ENCODE results near the gene RAB4A.

DNA sequence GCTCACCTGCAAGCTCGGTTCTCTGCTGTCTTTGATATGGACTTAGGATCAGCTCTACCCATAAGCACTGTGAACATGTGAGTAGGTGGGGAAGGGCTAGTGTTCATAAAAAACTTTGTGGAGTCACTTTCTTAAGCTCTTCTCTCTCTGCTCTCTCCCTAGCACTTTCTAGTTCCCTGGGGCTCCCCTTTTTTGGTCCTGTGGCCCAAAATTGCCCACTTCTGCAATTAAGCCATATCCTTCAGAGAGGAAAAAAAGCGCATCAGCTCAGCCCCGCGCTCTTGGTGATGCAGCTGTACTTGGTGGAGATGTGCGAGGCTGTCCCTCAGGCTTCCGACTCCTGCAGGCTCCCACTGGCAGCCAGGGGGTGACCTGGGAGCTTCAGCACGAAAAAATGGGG, 48.6 kb downstream of the RAB4A start:
- TF ChIP-seq, protein P1, sequence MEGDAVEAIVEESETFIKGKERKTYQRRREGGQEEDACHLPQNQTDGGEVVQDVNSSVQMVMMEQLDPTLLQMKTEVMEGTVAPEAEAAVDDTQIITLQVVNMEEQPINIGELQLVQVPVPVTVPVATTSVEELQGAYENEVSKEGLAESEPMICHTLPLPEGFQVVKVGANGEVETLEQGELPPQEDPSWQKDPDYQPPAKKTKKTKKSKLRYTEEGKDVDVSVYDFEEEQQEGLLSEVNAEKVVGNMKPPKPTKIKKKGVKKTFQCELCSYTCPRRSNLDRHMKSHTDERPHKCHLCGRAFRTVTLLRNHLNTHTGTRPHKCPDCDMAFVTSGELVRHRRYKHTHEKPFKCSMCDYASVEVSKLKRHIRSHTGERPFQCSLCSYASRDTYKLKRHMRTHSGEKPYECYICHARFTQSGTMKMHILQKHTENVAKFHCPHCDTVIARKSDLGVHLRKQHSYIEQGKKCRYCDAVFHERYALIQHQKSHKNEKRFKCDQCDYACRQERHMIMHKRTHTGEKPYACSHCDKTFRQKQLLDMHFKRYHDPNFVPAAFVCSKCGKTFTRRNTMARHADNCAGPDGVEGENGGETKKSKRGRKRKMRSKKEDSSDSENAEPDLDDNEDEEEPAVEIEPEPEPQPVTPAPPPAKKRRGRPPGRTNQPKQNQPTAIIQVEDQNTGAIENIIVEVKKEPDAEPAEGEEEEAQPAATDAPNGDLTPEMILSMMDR (IDR thresholded peaks at IDR 0.05), result no peak
- TF ChIP-seq, protein P2, sequence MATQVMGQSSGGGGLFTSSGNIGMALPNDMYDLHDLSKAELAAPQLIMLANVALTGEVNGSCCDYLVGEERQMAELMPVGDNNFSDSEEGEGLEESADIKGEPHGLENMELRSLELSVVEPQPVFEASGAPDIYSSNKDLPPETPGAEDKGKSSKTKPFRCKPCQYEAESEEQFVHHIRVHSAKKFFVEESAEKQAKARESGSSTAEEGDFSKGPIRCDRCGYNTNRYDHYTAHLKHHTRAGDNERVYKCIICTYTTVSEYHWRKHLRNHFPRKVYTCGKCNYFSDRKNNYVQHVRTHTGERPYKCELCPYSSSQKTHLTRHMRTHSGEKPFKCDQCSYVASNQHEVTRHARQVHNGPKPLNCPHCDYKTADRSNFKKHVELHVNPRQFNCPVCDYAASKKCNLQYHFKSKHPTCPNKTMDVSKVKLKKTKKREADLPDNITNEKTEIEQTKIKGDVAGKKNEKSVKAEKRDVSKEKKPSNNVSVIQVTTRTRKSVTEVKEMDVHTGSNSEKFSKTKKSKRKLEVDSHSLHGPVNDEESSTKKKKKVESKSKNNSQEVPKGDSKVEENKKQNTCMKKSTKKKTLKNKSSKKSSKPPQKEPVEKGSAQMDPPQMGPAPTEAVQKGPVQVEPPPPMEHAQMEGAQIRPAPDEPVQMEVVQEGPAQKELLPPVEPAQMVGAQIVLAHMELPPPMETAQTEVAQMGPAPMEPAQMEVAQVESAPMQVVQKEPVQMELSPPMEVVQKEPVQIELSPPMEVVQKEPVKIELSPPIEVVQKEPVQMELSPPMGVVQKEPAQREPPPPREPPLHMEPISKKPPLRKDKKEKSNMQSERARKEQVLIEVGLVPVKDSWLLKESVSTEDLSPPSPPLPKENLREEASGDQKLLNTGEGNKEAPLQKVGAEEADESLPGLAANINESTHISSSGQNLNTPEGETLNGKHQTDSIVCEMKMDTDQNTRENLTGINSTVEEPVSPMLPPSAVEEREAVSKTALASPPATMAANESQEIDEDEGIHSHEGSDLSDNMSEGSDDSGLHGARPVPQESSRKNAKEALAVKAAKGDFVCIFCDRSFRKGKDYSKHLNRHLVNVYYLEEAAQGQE (IDR thresholded peaks at IDR 0.05), result no peak
- TF ChIP-seq, protein P3, sequence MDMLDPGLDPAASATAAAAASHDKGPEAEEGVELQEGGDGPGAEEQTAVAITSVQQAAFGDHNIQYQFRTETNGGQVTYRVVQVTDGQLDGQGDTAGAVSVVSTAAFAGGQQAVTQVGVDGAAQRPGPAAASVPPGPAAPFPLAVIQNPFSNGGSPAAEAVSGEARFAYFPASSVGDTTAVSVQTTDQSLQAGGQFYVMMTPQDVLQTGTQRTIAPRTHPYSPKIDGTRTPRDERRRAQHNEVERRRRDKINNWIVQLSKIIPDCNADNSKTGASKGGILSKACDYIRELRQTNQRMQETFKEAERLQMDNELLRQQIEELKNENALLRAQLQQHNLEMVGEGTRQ (IDR thresholded peaks at IDR 0.05), result no peak
- TF ChIP-seq POLR2A (IDR thresholded peaks at IDR 0.05; ENCODE audit: low read length), result no peak
- TF ChIP-seq RAD21 (conservative IDR thresholded peaks at IDR 0.05 in 1 of 2, IDR thresholded peaks at IDR 0.05 in 1 of 2), result no peak
- TF ChIP-seq JUN (IDR thresholded peaks at IDR 0.05), result no peak
- TF ChIP-seq MAZ (IDR thresholded peaks at IDR 0.05; ENCODE audit: borderline replicate concordance, low read depth, low read length), result no peak
- TF ChIP-seq, protein P4, sequence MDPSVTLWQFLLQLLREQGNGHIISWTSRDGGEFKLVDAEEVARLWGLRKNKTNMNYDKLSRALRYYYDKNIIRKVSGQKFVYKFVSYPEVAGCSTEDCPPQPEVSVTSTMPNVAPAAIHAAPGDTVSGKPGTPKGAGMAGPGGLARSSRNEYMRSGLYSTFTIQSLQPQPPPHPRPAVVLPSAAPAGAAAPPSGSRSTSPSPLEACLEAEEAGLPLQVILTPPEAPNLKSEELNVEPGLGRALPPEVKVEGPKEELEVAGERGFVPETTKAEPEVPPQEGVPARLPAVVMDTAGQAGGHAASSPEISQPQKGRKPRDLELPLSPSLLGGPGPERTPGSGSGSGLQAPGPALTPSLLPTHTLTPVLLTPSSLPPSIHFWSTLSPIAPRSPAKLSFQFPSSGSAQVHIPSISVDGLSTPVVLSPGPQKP (IDR thresholded peaks at IDR 0.05; ENCODE audit: low read depth, low read length), result no peak

All from A549 (cell line).